Activated B cell treated with CpG ODN at 0.5 μM for 24 hours (primary cell): Measurements from ENCODE around the gene TCF7L1. TPM values are rescaled to one million over a fixed set of nuclear protein-coding genes. Genes with fewer than 3 reads are reported as not detected.

ENCODE experiments used
- ATAC-seq: fragments of 200-7000 bp; cut with Tn5 transposase; one replicate; pipeline ENCODE4 v1.10.0; 2021; ENCODE audit warnings: low read depth, mild to moderate bottlenecking, moderate library complexity
- CTCF ChIA-PET: fragments of 350-600 bp; sonication (Branson Sonifier 250); formaldehyde crosslinking; loops from one replicate; lab custom pipeline; 2021; ENCODE audit warnings: antibody characterized with exemption; lab: Charles Lee
- POLR2A ChIA-PET: fragments of 350-600 bp; sonication (Branson Sonifier 250); formaldehyde crosslinking; loops from one replicate; lab custom pipeline; 2021; ENCODE audit warnings: antibody characterized with exemption; lab: Charles Lee
- DNase-seq: peaks from one replicate; pipeline ENCODE4 v3.0.0; 2022
- H3K27ac Mint-ChIP-seq: one replicate; pipeline ENCODE4 v1.8.0; 2020; ENCODE audit warnings: mixed read lengths
- H3K27me3 Mint-ChIP-seq: one replicate; pipeline ENCODE4 v1.8.0; 2021; ENCODE audit warnings: mixed read lengths
- H3K36me3 Mint-ChIP-seq: one replicate; pipeline ENCODE4 v1.8.0; 2021; ENCODE audit warnings: low read depth, mixed read lengths
- H3K4me1 Mint-ChIP-seq: one replicate; pipeline ENCODE4 v1.8.0; 2021; ENCODE audit warnings: mixed read lengths
- H3K4me3 Mint-ChIP-seq: one replicate; pipeline ENCODE4 v1.8.0; 2020; ENCODE audit warnings: mild to moderate bottlenecking, mixed read lengths
- H3K9me3 Mint-ChIP-seq: one replicate; pipeline ENCODE4 v1.8.0; 2020; ENCODE audit warnings: mixed read lengths
- CTCF ChIP-seq: fragments of 200-600 bp; IDR thresholded peaks from one replicate; pipeline ENCODE4 v1.8.0; 2022; ENCODE audit warnings: antibody characterized with exemption, mild to moderate bottlenecking
- intact Hi-C: fragments of 100-400 bp; cut with micrococcal nuclease; formaldehyde crosslinking; loops from one replicate; pipeline ENCODE4 v1.15.1; 2024
- total RNA-seq: library from RNA; stranded (reverse); gene quantifications from 2 replicates; pipeline ENCODE4 v1.2.3, GENCODE V29; 2022

The TCF7L1 gene
- total RNA-seq, 1 donor from 2014 or later: 0.07 TPM

- DNase-seq: no peak
- intact Hi-C loops: no loop called here
- no peak for TF ChIP-seq CTCF
- POLR2A ChIA-PET: no interaction called here
- Mint-ChIP-seq H3K36me3 (no peaks in the 10 kb centered on the region), H3K4me3 (no peak overlapping the region), H3K9me3 (no peaks in the 10 kb centered on the region), H3K27me3 (peaks cover 13% of the 10 kb centered on the region), H3K27ac (no peak overlapping the region), H3K4me1 (no peaks in the 10 kb centered on the region)
- no peak for ATAC-seq
- CTCF ChIA-PET: interaction anchor here (1.9 kb wide), 1 partner anchor 8 kb away, joined by 5 read pairs; no protein-coding TSS in a partner anchor
Measured at GRCh38 chr2:85257970-85258605, 124.9 kb downstream of the TCF7L1 start.

- intact Hi-C loops: no loop called here
- Mint-ChIP-seq H3K36me3 (no peaks in the 10 kb centered on the region), H3K27me3 (peaks cover 18% of the 10 kb centered on the region), H3K27ac (no peak overlapping the region), H3K9me3 (no peaks in the 10 kb centered on the region), H3K4me1 (no peaks in the 10 kb centered on the region), H3K4me3 (no peak overlapping the region)
- DNase-seq (no peak), ATAC-seq (no peak)
- TF ChIP-seq CTCF: no peak
- POLR2A ChIA-PET: no interaction called here
- CTCF ChIA-PET: no interaction called here
Measured at GRCh38 chr2:85259101-85259590, 126.0 kb downstream of the TCF7L1 start.

GRCh38 chr2:85259879-85260278 is 126.7 kb downstream of the TCF7L1 start:
- Mint-ChIP-seq H3K4me1 (no peaks in the 10 kb centered on the region), H3K36me3 (no peaks in the 10 kb centered on the region), H3K9me3 (no peaks in the 10 kb centered on the region), H3K27ac (no peak overlapping the region), H3K27me3 (peaks cover 18% of the 10 kb centered on the region), H3K4me3 (no peak overlapping the region)
- ATAC-seq (no peak), DNase-seq (no peak)
- intact Hi-C loops: no loop called here
- POLR2A ChIA-PET: no interaction called here
- TF ChIP-seq CTCF: no peak
- CTCF ChIA-PET: no interaction called here

- peaks cover 13% of the 10 kb centered on the region for H3K27me3 Mint-ChIP-seq
- intact Hi-C loops: no loop called here
- ChIA-PET CTCF (no interaction called here), POLR2A (no interaction called here)
- no peak for ATAC-seq
- H3K4me1 Mint-ChIP-seq: no peaks in the 10 kb centered on the region
- DNase-seq: no peak
- no peak overlapping the region for H3K4me3 Mint-ChIP-seq
- no peaks in the 10 kb centered on the region for H3K9me3 Mint-ChIP-seq
- H3K27ac Mint-ChIP-seq: no peak overlapping the region
- no peak for TF ChIP-seq CTCF
- H3K36me3 Mint-ChIP-seq: no peaks in the 10 kb centered on the region
Measured at GRCh38 chr2:85263591-85263990, 130.4 kb downstream of the TCF7L1 start.

GRCh38 chr2:85264471-85264870 is 131.3 kb downstream of the TCF7L1 start:
- ATAC-seq (no peak), DNase-seq (no peak)
- Mint-ChIP-seq H3K4me3 (no peak overlapping the region), H3K9me3 (no peaks in the 10 kb centered on the region), H3K27me3 (peaks cover 10% of the 10 kb centered on the region), H3K27ac (no peak overlapping the region), H3K4me1 (no peaks in the 10 kb centered on the region), H3K36me3 (no peaks in the 10 kb centered on the region)
- intact Hi-C loops: no loop called here
- CTCF ChIA-PET: no interaction called here
- TF ChIP-seq CTCF: no peak
- POLR2A ChIA-PET: no interaction called here
